Right cardiac atrium (tissue), 5 donors: ENCODE data around the gene PLEKHG3. TPM values are rescaled to one million over a fixed set of nuclear protein-coding genes. Genes with fewer than 3 reads are reported as not detected.

Source experiments
- ATAC-seq, 2 donors: fragments of 200-7000 bp; cut with Tn5 transposase; one replicate each; pipeline versions ENCODE4 v1.8.0 to v1.9.1; 2020; ENCODE audit warnings: moderate library complexity in 2 of 2, mild to moderate bottlenecking in 1 of 2
- DNase-seq, 3 donors: peaks; one replicate each; pipeline ENCODE4 v3.0.0-alpha.2; 2020
- H3K27ac ChIP-seq: one replicate; pipeline ENCODE4 v1.5.1; 2013; ENCODE audit warnings: mild to moderate bottlenecking, low read length, control low read depth, moderate library complexity
- H3K27me3 ChIP-seq: one replicate; pipeline ENCODE4 v1.6.1; 2013; ENCODE audit not compliant: control insufficient read depth, insufficient read depth
- H3K4me1 ChIP-seq: one replicate; pipeline ENCODE4 v1.6.1; 2013; ENCODE audit warnings: low read length; ENCODE audit not compliant: control insufficient read depth, insufficient read depth
- H3K4me3 ChIP-seq: one replicate; pipeline ENCODE4 v1.5.1; 2013; ENCODE audit warnings: low read length, control low read depth
- H3K9me3 ChIP-seq: one replicate; pipeline ENCODE4 v1.6.1; 2013; ENCODE audit warnings: low read length; ENCODE audit not compliant: control insufficient read depth
- WGBS: extraction: QIAGEN DNeasy Blood & Tissue Kit; methylation state at CpG from one replicate; pipeline ENCODE4 v1.1.7; 2013; 5-methylcytosine and 5-hydroxymethylcytosine counted together
- intact Hi-C, 4 donors: fragments of 100-400 bp; cut with DNase I; formaldehyde crosslinking; loops; one replicate each; pipeline versions ENCODE4 v1.11.0 to v1.14.0; 2022 to 2023
- microRNA-seq, 2 donors: library from miRNA; unstranded; fragments of <30 nt; microRNA quantifications; one replicate each; pipeline ENCODE4 v1.2.0, GENCODE V29; 2020 to 2021
- polyA plus RNA-seq: library from polyadenylated mRNA; stranded (reverse); fragments of 200-250 nt; gene quantifications from one replicate; pipeline ENCODE4 v1.2.3, GENCODE V29; 2013
- total RNA-seq, 4 donors: library from RNA; stranded (reverse); fragmentation: NEBNext Ultra II Directional; extraction: Animal tissue kit (Norgen Biotek cat#: 25700); gene quantifications; one replicate each; pipeline ENCODE4 v1.2.1, GENCODE V29; 2021
- donor health status: healthy with polysubstance abuse.
- donor health status: DM: no; HTN: yes; CAD: no.
- donor health status: DM: no; HTN: no; CAD: no.
- donor health status: DM: no; HTN: yes; CAD: no; lungs with severe emphysema.
- donor health status: DM: yes; HTN: yes; CAD: no.

PLEKHG3 gene
- total and polyA plus RNA-seq, 5 donors, result 12.6 to 58.7 (median 47.8) TPM

- Histone ChIP-seq H3K4me3 (no peak overlapping the region), H3K27me3 (no peaks in the 10 kb centered on the region), H3K4me1 (no peaks in the 10 kb centered on the region), H3K27ac (no peak overlapping the region), H3K9me3 (no peaks in the 10 kb centered on the region)
- no peak for DNase-seq
- intact Hi-C loops, result no loop called here
- ATAC-seq, result no peak
- WGBS, result 66% methylated on average over 4 of the region's 4 CpGs
Observed at GRCh38 chr14:64792231-64792630, 88.0 kb downstream of the PLEKHG3 start.

GRCh38 chr14:64792871-64793560 is 88.8 kb downstream of the PLEKHG3 start:
- DNase-seq, result peak in 1 of 3 donors; percentile 24
- no peak overlapping the region for H3K27ac ChIP-seq
- 93% methylated on average over 26 of the region's 26 CpGs for WGBS

GRCh38 chr14:64795211-64795610 is 91.0 kb downstream of the PLEKHG3 start:
- no peak overlapping the region for H3K27ac ChIP-seq
- DNase-seq (no peak), ATAC-seq (no peak)
- WGBS, result 95% methylated on average over 16 of the region's 16 CpGs
- H3K27me3 ChIP-seq, result no peaks in the 10 kb centered on the region
- intact Hi-C loops, result no loop called here
- H3K4me1 ChIP-seq, result no peaks in the 10 kb centered on the region
- no peak overlapping the region for H3K4me3 ChIP-seq
- H3K9me3 ChIP-seq, result no peaks in the 10 kb centered on the region

More at GRCh38 chr14:64792871-64793560, 88.8 kb downstream of the PLEKHG3 start:
- no peaks in the 10 kb centered on the region for H3K9me3 ChIP-seq
- ATAC-seq, result no peak
- H3K4me3 ChIP-seq, result no peak overlapping the region
- intact Hi-C loops, result no loop called here
- no peaks in the 10 kb centered on the region for H3K27me3 ChIP-seq
- H3K4me1 ChIP-seq, result no peaks in the 10 kb centered on the region

GRCh38 chr14:64795921-64796320 is 91.7 kb downstream of the PLEKHG3 start:
- 83% methylated on average over 3 of the region's 3 CpGs for WGBS
- Histone ChIP-seq H3K27me3 (no peaks in the 10 kb centered on the region), H3K4me3 (no peak overlapping the region), H3K4me1 (no peaks in the 10 kb centered on the region), H3K9me3 (no peaks in the 10 kb centered on the region), H3K27ac (no peak overlapping the region)
- intact Hi-C loops, result no loop called here
- DNase-seq, result no peak
- no peak for ATAC-seq

GRCh38 chr14:64796369-64796768 is 92.1 kb downstream of the PLEKHG3 start:
- Histone ChIP-seq H3K9me3 (no peaks in the 10 kb centered on the region), H3K27ac (no peak overlapping the region), H3K27me3 (no peaks in the 10 kb centered on the region), H3K4me3 (no peak overlapping the region), H3K4me1 (no peaks in the 10 kb centered on the region)
- no peak for DNase-seq
- intact Hi-C loops, result no loop called here
- no peak for ATAC-seq
- 87% methylated on average over 11 of the region's 11 CpGs for WGBS

- 92% methylated on average over 10 of the region's 10 CpGs for WGBS
- Histone ChIP-seq H3K4me1 (no peaks in the 10 kb centered on the region), H3K9me3 (no peaks in the 10 kb centered on the region), H3K4me3 (no peak overlapping the region), H3K27ac (no peak overlapping the region), H3K27me3 (no peaks in the 10 kb centered on the region)
- ATAC-seq (no peak), DNase-seq (no peak)
- intact Hi-C loops, result no loop called here
Observed at GRCh38 chr14:64799555-64799954, 95.3 kb downstream of the PLEKHG3 start.

Small RNA genes lying within 50 kb of the gene (microRNA-seq; reads per million reads assigned to microRNA genes)
- gene MIR7855, result 0 reads per million in 2 donors

Other genes with a start within 250 kb of the PLEKHG3 start
- under 1 TPM; 0.20 to 0.24 (median 0.23) TPM for gene AKAP5, start 238.9 kb upstream of the PLEKHG3 start, total RNA-seq
- gene AKAP5, start 238.9 kb upstream of the PLEKHG3 start, polyA plus RNA-seq, result 0.09 TPM
- 10 to 100 TPM; 14.1 to 18.4 (median 16.4) TPM for gene ZBTB25, start 200.6 kb upstream of the PLEKHG3 start, total RNA-seq
- 8.0 TPM for gene ZBTB25, start 200.6 kb upstream of the PLEKHG3 start, polyA plus RNA-seq
- gene ZBTB1, start 199.7 kb upstream of the PLEKHG3 start, total RNA-seq, result 10 to 100 TPM; 24.0 to 27.6 (median 24.8) TPM
- 10.3 TPM for gene ZBTB1, start 199.7 kb upstream of the PLEKHG3 start, polyA plus RNA-seq
- 100 to 1,000 TPM in 1 of 4 donors, 10 to 100 TPM in 3; 41.6 to 113 (median 56.9) TPM for gene HSPA2, start 163.7 kb upstream of the PLEKHG3 start, total RNA-seq
- 45.9 TPM for gene HSPA2, start 163.7 kb upstream of the PLEKHG3 start, polyA plus RNA-seq
- 1 to 10 TPM in 1 of 4 donors, under 1 TPM in 3; 0.44 to 1.3 (median 0.58) TPM for gene PPP1R36, start 154.5 kb upstream of the PLEKHG3 start, total RNA-seq
- gene PPP1R36, start 154.5 kb upstream of the PLEKHG3 start, polyA plus RNA-seq, result 0.72 TPM
- 10 to 100 TPM; 79.4 to 96.5 (median 83.4) TPM for gene SPTB, start 175.5 kb downstream of the PLEKHG3 start, total RNA-seq
- 68.4 TPM for gene SPTB, start 175.5 kb downstream of the PLEKHG3 start, polyA plus RNA-seq
- 100 to 1,000 TPM in 1 of 4 donors, 10 to 100 TPM in 3; 78.6 to 114 (median 92.7) TPM for gene CHURC1, start 210.0 kb downstream of the PLEKHG3 start, total RNA-seq
- gene CHURC1, start 210.0 kb downstream of the PLEKHG3 start, polyA plus RNA-seq, result 55.5 TPM
- not detected for gene GPX2, start 238.3 kb downstream of the PLEKHG3 start, total RNA-seq
- gene GPX2, start 238.3 kb downstream of the PLEKHG3 start, polyA plus RNA-seq, result 0.23 TPM